HG03159 (cell line): ENCODE data around the gene MLST8.
A peak's percentile ranks its signal among the peaks of the same experiment; 100 is the strongest.
"Not testable (repeated sequence)": the region's sequence is repeated elsewhere in the genome, so short reads cannot be mapped to it uniquely, and the experiment has no call there.

Experiments
- ATAC-seq: cut with Tn5 transposase; IDR thresholded peaks from one replicate; pipeline ENCODE4 v1.9.1; 2021; ENCODE audit warnings: mild to moderate bottlenecking, moderate library complexity; ENCODE audit not compliant: unreplicated experiment

The MLST8 gene

DNA sequence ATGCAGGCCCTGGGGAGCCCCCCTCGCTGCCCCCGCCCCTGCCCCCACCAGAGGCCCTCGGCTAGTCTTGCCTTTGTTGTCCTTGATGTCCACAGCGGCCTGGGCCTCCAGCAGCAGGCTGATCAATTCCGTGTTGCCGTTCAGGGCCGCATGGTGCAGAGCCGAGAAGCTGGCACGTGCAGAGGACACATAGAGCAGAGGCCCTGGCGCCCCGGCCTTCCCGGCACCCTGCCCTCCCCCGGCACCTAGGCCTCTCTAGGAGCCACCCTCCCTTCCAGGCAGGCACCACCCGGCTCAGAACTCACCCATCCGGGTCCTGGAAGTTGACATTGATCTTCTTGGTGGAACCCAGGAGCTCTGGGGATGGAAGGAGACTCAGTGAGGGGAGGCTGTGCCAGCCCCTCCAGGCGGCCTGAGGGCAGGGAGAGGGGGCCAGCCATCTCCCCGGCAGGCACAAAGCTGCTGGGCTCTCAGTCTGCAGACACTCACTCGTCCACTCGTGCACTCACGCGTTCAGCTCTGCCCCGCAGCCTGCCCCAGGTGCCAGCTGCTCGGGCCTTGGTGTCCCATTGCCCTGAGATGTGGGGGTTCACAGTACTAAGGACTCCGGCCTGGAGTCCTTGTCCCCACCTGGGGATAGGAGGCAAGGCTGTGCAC, 15.1 kb upstream of the MLST8 start:
- ATAC-seq, result no peak

DNA sequence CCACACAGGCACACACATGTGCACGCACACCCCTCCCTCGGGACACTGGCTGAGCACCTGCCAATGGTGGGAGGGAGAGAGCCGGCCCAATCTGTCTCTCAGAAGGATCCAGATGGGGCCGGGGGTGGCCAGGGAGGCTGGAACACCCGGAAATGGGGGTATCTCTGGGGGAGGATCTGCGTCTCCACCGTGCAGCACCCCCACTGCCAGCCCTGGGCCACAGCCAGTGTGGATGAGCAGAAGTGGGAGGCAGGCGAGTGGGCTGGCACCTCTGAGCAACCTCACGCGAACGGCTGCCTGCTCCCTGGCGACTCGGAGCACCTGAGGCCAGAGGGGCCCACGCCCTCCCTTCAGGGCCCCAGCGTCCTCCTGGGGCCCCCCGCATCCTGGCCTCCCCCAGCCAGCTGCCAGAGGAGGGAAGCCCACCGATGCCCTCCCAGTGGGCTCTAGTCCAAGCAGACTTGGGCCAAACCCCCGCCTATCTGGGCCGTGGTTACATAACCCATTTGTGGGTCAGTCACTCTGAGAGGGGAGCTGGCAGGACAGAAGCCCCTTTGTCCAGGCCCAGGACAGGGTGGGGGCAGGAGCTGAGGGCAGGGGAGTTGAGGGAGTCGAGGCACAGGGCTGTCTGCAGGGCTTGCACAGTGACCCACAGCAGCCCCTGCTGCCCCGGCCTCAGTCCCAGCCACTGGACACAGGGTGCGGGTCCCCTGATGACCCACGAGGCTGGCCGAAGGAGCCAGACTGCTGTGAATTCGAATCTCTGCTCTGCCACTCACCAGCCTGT, 14.4 kb upstream of the MLST8 start:
- no peak for ATAC-seq

DNA sequence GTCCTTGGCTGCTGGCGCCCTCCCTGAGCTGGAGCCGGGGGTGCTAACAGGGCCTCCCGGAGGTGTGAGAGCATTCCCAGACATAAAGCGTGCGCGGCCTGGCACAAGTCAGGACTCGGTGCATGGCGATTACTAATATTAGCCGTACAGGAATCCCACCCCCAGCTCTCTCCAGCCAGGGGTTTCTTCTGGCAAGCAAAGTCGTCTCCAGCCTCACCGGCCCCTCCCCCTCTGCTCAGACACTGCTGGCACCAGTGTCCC, 13.9 kb upstream of the MLST8 start:
- ATAC-seq, result no peak

DNA sequence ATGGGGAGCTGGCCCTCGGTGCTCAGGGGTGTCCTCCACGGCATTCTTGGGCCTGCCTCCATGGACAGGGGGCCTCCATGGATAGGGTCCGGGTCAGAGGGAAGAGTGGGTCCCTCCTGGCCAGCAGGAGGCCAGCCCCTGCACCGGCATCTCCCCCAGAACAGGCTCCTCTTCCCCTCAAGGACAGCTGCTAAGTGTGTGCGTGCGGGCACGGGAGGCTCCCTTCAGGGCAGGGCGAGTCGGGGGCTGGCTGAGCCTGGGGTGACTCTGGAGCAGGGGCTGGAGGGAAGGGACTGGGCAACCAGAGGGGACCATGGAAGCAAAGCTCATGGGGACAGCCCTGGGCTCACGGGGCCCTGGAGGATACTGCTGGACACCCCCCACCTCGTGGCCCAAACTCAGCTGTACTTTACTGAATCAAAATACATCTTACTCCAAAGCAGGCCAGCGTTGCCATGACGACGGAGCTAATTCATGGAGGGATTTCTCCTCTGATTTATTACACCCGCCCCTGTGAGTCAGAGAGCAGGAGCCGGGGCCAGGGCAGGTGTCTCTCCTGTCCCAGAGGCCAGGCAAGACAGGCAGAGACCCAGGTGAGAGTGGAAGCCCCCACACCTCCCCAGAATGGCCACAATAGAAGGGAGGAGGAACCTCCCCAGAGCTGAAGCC, 11.0 kb upstream of the MLST8 start:
- ATAC-seq, result no peak

DNA sequence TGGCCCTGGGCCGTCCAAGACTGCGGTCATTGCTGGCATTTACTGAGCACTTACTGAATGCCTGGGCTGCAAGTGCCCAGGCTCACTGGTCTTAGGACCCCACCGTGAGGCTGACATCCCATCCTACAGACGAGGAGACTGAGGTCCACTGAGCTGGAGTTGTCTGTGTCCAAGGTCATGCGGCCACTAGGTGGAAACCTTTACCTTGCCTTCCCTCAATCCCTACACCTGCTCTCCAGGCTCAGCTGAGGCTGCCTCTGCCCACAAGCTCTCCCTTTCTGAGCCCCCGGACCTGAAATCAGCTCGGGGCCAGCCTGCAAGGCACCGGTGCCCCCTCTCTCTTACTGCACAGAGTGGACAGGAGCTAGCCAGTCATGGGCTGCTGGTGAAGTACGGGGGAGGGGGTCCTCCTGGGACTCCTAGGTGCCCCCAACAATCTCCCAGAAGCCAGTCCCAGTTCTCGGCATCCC, 10.4 kb upstream of the MLST8 start:
- no peak for ATAC-seq

DNA sequence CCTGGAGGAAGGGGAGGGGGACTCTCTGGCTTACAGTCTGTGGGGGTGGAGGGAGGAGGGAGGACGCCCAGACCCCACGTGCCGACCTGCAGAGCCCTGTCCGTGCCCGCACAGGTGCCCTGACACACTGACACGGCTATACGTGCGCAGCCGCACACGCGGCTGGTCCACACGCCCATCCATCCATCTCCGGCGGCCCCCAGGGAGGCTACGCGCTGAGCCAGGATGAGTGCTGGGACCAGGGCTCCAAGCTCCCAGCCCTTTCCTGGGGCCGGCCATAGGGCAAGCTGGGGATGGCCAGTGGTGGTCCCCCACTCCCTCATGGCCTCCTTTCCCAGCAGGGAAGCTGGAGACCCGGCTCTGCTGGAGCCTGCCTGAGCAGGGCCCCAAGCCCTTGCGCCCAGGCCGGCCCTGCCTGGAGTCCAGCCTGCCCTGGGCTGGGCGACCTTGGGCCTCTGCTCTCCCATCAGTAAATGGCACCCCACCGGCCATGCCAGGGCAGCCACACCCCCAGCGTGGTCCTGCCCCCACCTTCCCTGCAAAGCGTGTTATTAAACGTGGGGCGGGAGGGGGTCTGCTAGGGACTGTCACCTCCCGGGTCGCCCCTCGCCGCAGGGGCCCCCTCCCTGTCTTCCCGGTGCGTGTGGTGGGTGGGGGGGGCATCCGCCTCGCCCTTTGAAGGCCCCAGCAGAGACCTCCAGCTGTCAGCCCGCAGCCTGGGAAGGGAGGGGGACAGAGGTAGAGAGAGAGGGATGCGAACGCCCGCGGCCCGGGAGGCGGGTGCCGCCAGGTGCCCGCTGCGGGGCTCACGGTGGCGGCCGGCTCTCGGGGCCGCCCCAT, 9.7 kb upstream of the MLST8 start:
- ATAC-seq, result no peak

DNA sequence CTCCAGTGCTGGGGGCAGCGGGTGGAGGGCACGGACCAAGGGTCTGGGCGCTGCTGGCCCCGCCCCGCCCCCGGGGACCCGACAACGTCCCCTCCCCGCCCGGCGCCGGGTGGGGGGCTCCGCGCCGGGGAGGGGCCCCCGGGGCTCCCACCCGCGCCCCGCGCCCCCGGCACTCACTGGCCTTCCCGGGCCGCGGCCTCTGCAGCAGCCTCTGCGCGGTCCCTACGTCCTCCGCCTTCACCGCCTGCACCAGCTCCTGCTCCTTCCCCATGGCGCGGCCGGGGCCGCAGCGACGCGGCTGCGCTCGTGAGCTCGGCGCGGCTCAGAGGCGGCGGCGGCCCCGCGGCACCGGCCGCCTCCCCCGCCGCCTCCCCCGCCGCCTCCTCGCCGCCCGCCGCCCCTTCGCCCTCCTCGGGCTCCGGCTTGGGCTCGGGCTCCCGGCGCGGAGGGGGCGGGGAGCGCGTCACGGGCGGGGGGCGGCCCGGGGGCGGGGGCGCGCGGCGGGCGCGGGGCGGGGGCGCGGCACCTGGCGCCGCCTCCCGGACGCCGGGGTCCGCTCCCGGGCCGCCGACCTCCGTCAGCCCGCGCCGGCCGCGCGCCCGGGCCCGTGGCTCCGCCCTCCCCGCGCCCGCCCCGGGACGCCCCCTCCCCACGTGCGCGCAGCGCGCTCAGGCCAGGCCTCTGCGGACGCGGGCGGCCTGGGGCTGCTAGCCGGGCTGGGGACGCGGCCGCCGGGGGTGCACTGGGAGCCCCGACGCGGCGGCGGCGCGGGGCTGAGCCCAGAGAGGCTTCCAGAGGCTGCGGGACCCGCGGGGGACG, 8.9 kb upstream of the MLST8 start, which contains the start of gene CASKIN1:
Gene CASKIN1, minus strand, starts transcription at position 444 of the 819 bp plus-strand sequence. Its CDS starts 173 bp downstream, at position 271.
- ATAC-seq, result no peak

DNA sequence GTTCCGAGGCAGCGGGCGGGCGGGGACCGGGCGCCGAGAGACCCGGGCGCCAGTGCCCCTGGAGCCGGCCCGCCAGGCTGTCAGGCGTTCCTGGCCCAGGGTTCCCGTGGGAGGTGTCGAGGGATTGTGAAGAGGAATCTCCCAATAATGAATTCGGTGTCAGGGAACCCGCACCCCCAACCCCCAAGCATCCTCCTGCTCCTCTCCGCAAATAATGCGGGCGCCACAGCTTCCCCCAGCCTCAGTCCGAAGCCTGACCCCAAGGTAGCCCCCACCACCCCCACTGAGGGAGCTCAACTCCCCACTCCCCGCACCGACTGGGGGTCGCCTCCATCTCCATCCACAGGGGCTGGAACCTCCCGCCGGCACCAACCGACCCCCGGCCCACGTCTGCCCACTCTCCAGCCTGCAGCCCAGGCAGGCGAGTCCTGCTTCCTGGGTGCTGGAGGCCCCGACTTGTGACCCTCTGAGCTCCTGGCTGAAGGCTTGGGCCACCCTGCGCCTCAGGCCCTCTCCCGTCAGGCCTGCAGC, 8.2 kb upstream of the MLST8 start:
- ATAC-seq, result no peak

DNA sequence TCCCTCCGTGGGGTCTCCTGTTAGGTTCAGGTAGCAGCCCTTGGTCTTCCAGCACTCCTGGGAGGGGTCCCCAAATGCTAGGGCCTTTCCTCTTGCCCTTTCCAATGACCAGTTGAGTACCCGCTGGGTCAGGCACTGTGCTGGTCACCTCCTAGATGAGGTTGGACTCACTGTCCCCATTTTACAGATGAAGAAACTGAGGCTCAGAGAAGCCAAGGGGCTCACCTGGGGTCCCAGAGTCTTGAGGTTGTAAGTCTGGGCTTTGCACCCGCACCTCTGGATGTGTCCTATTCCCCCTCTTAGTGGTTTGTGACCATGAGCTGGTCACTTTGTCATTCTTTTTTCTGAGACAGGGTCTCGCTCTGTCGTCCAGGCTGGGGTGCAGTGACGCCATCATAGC, 7.5 kb upstream of the MLST8 start:
- no peak for ATAC-seq

DNA sequence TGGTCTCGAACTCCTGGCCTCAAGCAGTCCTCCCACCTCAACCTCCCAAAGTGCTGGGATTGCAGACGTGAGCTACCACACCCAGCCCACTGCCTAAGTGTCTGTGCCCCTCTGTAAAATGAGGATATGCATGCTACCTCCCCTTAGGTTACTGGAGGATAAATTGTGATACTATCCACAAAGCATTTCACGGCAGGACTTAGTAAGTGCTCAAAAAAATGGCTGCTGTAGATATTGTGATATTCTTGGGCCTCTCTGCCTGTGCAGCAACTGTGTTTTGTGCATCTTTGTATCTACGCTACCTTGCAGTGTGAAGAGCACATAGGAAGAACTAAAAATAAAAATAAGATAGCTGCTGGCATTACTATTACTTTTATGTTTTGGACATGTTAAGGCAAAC, 7.0 kb upstream of the MLST8 start:
- no peak for ATAC-seq

DNA sequence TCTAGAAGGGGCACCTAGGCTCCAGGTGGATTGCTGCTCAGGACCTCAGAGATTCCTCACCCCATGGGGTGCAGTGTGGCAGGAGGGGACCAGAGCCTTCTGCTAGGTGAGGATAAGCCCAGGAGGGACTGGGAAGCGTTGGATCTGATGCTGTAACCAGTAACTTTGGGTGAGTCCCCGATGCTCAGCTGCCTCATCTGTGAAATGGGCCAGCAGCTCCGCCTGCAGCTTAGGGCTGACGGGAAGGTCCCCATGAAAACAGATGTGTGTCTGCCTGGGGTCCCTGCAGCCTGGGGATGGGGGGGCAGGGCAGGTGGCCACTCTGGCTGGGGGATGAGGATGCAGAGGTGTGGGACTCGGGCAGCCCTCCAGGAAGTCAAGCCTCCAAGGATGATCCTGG, 6.2 kb upstream of the MLST8 start:
- no peak for ATAC-seq

DNA sequence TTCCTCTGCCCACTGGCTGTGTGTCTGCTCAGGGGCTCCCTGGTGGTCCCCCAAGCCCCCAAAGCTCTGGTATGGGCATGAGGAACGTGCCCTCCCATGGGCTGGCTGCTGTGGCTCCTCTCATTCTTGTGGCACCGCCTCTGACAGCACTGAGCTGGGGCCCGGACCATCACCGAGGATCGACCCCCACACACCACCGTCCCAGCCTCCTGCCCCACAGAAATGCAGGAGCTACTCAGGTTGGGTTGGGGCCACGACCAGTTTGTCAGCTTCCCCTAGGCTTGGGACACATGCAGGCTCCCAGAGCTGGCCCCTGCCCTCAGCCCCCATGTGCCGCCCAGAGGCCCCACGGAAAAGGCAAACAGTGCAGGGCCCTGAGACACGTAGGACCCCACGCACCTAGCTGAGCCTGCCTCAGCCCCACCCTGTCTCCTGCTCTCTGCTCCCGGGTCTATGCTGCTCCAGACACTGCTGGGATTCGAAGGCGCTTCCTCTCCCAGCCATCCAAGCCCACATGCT, 5.6 kb upstream of the MLST8 start:
- no peak for ATAC-seq

DNA sequence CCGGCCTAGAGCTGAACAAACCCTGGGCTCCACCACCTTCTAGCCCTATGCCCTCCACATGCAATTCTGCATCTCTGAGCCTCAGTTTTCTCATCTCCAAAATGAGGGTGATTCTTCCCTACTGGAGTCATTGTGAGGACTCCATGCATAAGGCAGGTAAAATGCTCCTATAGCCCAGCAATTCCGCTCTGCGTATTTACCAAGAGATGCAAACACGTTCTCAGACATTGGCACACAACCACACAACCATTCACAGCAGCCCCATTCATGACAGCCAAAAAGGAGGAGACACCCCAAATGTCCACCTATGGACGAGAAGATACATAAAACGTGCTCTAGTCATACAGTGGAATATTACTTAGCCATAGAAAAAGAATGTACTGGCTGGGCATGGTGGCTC, 4.9 kb upstream of the MLST8 start:
- ATAC-seq, result no peak

DNA sequence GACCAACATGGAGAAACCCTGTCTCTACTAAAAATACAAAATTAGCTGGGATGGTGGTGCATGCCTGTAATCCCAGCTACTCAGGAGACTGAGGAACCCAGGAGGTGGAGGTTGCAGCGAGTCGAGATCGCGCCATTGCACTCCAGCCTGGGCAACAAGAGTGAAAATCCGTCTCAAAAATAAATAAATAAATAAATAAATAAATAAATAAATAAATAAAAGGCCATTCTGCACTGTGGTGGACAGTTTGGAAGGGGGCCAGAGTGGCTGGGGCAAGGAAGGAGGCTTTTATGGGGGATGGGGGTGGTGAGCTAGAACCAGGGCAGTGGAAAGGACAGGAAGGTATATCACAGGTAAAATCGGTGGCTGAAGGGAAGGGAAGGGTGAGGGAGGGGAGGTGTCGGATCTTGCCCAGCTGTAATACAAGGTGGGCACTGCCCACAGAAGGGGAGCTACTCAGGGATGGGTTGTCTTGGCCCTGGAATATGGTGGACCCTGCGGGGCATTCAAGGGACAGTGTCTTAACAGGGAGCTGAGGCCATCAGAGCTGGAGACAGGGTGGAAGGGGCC, 2.0 kb upstream of the MLST8 start:
- ATAC-seq, result not testable (repeated sequence)

DNA sequence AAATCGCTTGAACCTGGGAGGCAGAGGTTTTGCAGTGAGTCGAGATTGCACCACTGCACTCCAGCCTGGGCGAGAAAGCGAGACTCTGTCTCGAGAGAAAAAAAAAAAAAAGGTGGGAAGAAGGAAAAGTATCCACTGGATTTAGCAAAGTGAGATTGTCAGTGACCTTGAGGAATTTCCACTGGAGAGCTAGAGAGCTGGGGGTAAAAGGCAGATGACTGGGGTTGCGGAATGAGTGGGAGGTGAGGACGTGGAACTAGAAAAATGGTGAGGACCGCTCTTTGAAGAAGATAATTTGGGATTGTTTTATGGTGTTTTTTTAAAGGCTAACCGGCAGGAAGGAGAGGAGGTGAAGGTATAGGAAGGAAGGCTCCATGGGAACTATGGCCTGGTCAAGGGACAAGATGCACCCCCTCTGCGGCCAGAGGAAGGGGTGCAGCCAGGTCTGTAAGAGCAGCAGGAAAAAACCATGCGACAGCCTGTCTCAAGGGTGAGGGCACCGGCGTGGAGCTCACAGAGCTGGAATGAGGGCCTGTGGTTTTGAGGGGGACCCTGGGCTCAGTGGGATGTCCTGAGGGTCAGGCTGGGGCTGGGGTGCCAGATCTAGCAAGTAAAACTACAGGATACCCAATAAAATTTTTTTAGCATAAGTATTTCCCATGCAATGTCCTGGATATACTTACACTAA, 694 bp upstream of the MLST8 start:
- no peak for ATAC-seq

DNA sequence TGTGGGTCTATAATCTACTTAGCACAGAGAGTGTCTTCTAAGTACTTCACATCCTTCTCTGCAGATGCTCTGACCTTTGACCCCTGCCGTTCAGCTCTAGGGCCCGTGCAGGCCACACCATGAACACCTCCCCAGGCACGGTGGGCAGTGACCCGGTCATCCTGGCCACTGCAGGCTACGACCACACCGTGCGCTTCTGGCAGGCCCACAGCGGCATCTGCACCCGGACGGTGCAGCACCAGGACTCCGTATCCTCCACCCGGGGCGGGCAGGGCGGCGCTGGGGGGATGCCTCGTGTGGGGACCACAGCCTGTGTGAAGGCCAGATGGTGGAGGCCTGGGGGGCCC, 686 bp downstream of the MLST8 start:
- ATAC-seq, result peak; percentile 9

DNA sequence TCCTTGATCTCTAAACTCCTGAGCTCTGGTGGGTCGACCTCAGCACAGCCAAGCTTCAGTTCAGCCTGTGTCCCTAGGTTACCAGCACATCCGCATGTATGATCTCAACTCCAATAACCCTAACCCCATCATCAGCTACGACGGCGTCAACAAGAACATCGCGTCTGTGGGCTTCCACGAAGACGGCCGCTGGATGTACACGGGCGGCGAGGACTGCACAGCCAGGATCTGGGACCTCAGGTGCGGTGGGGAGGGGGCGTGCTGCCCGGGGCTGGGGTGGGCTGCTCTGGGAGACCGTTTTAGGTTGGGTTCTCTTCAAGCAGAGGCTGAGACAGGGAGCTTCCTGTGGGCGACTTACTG, 1.1 kb downstream of the MLST8 start:
- no peak for ATAC-seq

DNA sequence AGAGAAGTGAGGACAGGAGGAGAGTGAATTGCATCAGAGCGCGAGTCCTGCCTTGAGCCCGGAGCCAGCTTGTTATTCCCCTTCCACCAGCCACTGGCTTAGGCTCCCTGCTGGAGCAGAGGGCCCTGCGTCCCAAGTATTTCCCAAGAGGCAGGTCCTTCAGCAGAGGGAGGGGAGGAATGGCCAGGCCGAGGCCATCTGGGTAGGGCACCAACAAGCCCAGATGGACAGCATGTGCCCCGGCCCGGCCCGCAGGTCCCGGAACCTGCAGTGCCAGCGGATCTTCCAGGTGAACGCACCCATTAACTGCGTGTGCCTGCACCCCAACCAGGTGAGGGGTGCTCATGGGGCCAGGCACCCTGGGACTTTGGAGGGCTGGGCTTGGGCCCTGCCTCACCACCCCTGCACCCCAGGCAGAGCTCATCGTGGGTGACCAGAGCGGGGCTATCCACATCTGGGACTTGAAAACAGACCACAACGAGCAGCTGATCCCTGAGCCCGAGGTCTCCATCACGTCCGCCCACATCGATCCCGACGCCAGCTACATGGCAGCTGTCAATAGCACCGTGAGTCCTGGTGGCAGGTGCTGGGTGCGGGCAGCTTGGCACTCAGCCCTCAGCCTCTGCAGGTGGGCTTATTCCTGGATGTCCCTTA, 1.7 kb downstream of the MLST8 start:
- ATAC-seq, result no peak

DNA sequence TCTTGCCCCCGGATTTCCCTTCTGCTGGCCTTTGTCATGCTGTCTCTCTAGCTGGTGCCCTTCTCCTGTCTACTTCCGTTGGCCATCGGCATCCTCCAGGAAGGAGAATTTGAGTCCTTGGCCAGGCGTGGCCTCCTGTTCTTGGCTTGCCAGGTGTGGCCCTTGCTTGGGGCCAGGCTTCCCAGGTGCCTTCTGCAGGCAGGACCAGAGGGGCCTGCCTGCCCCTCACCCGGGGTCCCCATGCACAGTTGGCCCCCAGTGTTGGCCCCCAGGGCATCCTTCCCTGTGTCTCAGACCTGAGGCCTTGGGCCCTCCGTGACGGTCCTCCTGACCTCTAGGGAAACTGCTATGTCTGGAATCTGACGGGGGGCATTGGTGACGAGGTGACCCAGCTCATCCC, 2.6 kb downstream of the MLST8 start:
- ATAC-seq, result no peak
